ENCODE measurements around the gene CFDP1.

The CFDP1 gene

GRCh38 chr16:75264999-75265910 lies 168.0 kb downstream of the CFDP1 start:
- Histone ChIP-seq H3K4me1 (ENCODE audit: control insufficient read depth, insufficient read depth, low read length) (peaks cover 5% of the 10 kb centered on the region; the same call in 1 of the 2 replicates), H3K27ac (ENCODE audit: extremely low read depth, low read depth, low read length) (peak overlapping the region; percentile 82), H3K36me3 (ENCODE audit: control insufficient read depth in 2 of 2, insufficient read depth in 1 of 2, low read length in 2 of 2) (peaks cover 0 to 25% of the 10 kb centered on the region in 2 experiments; a peak in 1 of 3 replicates), H3K9me3 (ENCODE audit: control insufficient read depth, insufficient read depth, low read depth, low read length) (no peaks in the 10 kb centered on the region), H3K4me3 (ENCODE audit: low read depth, low read length) (peak overlapping the region; percentile 73)
- ChIA-PET CTCF (interaction anchor here (0.8 kb wide), 1 partner anchor 120 kb away, joined by 4 read pairs; no protein-coding TSS in a partner anchor), POLR2A (interaction anchor here (1.3 kb wide), 1 partner anchor 11 kb away, joined by 3 read pairs; no protein-coding TSS in a partner anchor)
- TF ChIP-seq IKZF3 (tag by site-specific recombination; IDR thresholded peaks at IDR 0.05): peak; percentile 54; the same call in 1 of the 2 replicates
- TF ChIP-seq ZFP41 (tag by site-specific recombination; IDR thresholded peaks at IDR 0.05; ENCODE audit: borderline replicate concordance): no peak
- TF ChIP-seq ZNF398 (tag by site-specific recombination; IDR thresholded peaks at IDR 0.05): 0 out of 2 replicates have a peak, but pooled peaks have one; percentile 26
- 0 out of 2 replicates have a peak, but pooled peaks have one; percentile 43 for TF ChIP-seq HIC1 (tag by site-specific recombination; IDR thresholded peaks at IDR 0.05)
- TF ChIP-seq HOXA7 (CRISPR knock-in tag; IDR thresholded peaks at IDR 0.05; ENCODE audit: borderline replicate concordance): no peak
- TF ChIP-seq ZNF621 (tag by site-specific recombination; IDR thresholded peaks at IDR 0.05): no peak
- TF ChIP-seq ZNF146 (tag by site-specific recombination; IDR thresholded peaks at IDR 0.05): no peak
- TF ChIP-seq ZBTB10 (tag by site-specific recombination; IDR thresholded peaks at IDR 0.05): peak; percentile 63; the same call in 1 of the 2 replicates
- TF ChIP-seq ZNF623 (tag by site-specific recombination; IDR thresholded peaks at IDR 0.05): no peak
- peak; percentile 90 for TF ChIP-seq ZNF341 (tag by site-specific recombination; IDR thresholded peaks at IDR 0.05; ENCODE audit: low read depth)
- TF ChIP-seq KLF16 (tag by site-specific recombination; IDR thresholded peaks at IDR 0.05): peak; percentile 72; the same call in 1 of the 2 replicates
- peak; percentile 59 for TF ChIP-seq ZXDB (tag by site-specific recombination; IDR thresholded peaks at IDR 0.05)
- TF ChIP-seq CTCF (tag by site-specific recombination; IDR thresholded peaks at IDR 0.05): 0 out of 2 replicates have a peak, but pooled peaks have one; percentile 11
- 0 out of 2 replicates have a peak, but pooled peaks have one; percentile 18 for TF ChIP-seq ZNF692 (tag by site-specific recombination; IDR thresholded peaks at IDR 0.05)
- TF ChIP-seq PRDM10 (tag by site-specific recombination; IDR thresholded peaks at IDR 0.05): peak; percentile 68
- no peak for TF ChIP-seq ZSCAN23 (tag by site-specific recombination; IDR thresholded peaks at IDR 0.05)
- TF ChIP-seq ZNF302 (tag by site-specific recombination; IDR thresholded peaks at IDR 0.05; ENCODE audit: low read depth): no peak
- peak; percentile 50 for TF ChIP-seq KLF1 (tag by site-specific recombination; IDR thresholded peaks at IDR 0.05)
- TF ChIP-seq BCL11A (tag by site-specific recombination; IDR thresholded peaks at IDR 0.05; ENCODE audit: low read depth): 0 out of 2 replicates have a peak, but pooled peaks have one; percentile 23
